Fibroblast of peridontal ligament (primary cell): ENCODE data around the gene ADGRE2.
"Not testable (repeated sequence)": the region's sequence is repeated elsewhere in the genome, so short reads cannot be mapped to it uniquely, and the experiment has no call there.

Source experiments
- DNase-seq: peaks from one replicate; pipeline ENCODE4 v3.0.0-alpha.2; 2010; ENCODE audit errors: extremely low read depth

ADGRE2 gene

DNA sequence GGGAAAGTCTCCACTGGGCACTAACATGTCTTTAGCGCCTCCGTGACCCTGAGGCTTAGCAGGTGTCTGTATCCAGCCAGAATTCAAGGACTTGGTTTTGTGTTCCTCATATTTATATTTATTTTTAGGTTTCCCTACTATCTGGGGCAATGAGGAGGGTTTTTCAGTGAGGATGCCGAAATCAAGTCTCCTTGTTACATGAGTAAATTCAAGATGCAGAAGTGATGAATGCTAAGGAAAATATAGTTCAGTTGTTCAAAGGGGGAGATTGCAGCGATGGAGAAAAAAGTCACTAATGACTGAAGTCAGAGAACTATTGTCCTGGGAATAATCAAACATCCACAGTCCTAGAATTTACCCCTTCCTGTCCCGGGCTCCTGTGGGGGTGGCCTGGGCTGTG is 791 bp upstream of the ADGRE2 start:
- no peak for DNase-seq

DNA sequence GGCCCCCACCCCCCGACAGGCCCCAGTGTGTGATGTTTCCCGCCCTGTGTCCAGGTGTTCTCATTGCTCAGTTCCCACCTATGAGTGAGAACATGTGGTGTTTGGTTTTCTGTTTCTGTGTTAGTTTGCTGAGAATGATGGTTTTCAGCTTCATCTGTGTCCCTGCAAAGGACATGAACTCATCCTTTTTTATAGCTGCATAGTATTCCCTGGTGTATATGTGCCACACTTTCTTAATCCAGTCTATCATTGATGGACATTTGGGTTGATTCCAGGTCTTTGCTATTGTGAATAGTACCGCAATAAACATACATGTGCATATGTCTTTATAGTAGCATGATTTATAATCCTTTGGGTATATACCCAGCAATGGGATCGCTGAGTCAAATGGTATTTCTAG is 715 bp downstream of the ADGRE2 start:
- DNase-seq = not testable (repeated sequence)

DNA sequence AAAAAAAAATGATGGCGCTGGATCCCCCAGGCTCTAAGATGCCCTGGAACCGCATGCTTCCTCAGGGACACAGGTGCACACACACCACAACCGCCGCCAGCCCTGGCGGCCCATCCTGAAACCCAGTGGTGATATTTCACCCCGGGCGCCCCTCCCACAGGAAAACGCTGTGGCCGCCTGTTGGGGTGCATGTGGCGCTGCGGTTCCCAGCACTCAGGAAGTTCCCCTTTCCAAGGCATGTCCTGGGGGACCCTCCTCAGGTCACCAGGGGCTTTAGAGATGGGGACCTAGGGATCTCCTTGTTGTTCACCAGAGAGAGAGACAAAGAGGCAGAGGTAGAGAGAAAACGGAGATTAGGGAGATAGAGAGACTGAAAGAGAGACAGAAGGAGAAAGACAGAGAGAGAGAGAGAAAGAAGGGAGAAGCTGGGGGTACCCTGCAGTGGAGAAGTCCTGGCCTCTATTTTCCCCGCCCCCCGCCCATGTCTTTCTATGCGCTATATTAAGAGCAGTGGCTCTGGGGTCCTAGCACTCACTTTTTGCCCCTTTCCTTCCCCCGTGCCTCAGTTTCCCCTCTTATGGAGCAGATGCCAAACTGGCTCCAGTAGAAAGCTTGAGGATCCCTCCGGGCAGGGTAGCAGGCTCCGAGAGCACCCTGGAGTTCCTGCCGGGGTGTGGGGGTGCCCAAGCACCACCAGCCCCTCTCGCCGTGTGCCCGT is 2.3 kb downstream of the ADGRE2 start:
- no peak for DNase-seq

DNA sequence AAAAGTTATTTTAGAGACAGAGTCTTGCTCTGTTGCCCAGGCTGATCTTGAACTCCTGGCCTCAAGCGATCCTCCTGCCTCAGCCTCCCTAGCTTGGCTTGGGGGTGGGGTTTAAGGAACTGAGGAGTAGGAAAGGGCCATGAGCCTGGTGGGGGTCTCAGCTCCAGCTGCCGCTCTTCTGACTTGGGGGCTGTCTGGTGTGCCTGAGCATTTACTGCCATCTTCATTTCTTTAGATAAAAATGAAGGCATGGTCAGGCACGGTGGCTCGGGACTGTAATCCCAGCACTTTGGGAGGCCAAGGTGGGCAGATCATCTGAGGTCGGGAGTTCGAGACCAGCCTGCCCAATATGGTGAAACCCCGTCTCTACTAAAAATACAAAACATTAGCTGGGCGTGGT is 3.0 kb downstream of the ADGRE2 start:
- DNase-seq = not testable (repeated sequence)

DNA sequence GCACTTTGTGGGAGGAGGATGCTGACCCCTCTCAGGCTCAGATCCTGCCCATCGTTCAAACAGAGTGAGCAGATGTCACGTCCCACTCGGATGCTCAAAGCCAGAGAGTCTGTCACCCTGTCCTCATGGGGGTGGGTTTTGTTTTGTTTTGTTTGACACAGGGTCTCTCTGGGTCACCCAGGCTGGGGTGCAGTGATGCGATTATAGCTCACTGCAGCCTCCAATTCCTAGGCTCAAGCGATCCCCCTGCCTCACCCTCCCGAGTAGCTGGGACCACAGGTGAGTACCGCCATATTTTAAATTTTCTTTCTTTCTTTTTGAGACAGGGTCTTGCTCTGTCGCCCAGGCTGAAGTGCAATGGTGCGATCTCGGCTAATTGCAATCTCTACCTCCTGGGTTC is 4.0 kb downstream of the ADGRE2 start:
- DNase-seq = no peak

DNA sequence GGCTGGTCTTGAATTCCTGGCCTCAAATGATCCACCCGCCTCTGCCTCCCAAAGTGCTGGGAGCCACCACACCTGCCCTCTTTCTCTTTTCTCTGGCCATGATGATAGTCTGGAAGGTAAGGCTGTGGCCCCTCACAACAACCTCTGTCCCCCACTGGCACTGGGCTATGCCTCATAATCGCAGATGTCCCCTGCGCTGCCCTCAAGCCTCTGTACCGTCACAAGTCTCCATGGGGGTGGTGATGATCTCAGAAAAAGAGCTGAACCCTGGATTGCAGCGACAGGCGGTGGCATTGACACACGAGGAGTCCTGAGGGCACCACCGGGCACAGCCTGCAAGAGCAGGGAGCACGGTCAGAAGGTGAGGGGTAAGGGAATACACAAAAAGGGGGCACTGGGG is 4.6 kb downstream of the ADGRE2 start:
- not testable (repeated sequence) for DNase-seq

DNA sequence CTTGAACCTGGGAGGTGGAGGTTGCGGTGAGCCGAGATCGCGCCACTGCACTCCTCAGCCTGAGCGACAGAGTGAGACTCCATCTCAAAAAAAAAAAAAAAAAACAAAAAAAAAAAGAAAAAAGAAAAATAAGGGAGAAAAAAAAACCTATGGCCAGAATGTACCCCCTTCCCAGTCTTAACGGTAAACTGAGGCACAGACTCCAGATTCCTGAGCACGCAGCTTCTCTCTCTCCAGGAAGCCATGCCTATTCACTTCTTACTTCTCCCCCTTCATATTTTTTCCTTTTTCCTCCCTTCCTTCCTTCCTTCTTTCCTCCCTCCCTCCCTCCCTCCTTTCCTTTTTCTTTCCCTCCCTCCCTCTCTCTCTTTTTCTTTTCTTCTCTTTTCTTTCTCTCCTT is 5.4 kb downstream of the ADGRE2 start:
- no peak for DNase-seq

DNA sequence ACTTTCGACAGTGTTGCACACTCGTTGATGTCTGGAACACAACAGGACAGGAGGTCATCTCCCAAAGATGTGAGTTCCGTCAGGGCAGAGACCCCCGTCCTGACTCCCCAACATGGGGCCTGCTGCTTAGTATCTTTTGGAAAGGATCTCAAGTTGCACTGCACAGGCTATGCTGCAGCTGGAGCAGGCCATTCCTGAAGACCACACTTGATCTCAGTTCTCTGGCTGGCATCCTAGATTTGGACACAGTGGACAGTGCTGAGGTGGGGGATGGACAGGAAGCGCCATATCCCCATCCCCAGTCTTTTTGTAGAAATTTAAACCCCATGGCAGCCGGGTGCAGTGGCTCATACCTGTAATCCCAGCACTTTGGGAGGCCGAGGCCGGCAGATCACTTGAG is 5.9 kb downstream of the ADGRE2 start:
- no peak for DNase-seq

DNA sequence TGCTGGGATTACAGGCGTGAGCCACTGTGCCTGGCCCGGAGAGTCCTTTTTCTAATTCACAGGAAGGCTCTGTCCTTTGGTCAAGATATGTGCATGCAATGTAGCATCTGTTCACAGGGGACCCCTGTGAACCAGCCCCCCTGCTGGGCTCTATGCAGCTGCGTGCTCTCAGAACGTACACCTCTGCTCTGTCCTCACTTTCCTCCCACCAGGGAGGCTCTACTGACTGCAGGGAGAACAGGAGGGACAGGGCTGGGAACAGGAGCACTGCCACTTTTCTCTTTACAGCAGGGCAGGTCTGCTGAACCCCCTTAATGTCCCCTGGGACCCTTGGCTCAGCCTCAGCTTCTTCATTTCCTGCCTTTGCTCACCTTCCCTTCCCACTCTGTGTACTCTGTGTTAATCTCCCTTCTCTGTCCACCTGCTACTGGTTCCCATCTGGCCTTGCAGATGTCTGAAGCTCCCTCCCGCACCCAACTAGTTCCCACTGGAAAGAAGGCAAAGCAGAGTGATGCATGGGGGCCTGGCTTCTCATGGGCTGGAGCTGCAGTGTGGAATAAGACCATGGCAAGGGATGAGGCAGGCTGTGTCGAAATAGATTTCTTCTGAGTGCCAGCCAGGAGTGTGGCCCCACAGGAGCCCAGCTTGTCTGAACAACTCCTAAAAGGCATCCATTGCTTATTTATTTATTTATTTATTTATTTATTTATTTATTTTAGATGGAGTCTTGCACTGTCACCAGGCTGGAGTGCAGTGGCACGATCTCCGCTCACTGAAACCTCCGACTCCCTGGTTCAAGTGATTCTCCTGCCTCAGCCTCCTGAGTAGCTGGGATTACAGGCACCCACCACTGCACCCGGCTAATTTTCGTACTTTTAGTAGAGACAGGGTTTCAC is 7.2 kb downstream of the ADGRE2 start:
- DNase-seq = no peak

DNA sequence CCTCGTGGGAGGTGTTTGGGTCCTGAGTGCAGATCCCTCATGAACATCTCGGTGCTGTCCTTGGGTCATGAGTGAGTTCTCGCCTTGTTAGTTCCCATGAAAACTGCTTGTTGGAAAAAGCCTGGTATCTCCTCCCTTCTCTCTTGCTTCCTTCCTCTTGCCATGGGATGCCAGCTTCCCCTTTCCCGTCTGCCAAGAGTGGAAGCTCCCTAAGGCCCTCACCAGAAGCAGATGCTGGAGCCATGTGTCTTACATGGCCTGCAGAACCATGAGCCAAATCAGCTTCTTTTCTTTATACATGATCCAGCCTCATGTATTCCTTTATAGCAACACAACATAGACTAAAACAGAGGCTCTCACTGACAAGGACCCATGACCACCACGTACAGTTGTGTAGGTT is 8.2 kb downstream of the ADGRE2 start:
- DNase-seq = no peak

DNA sequence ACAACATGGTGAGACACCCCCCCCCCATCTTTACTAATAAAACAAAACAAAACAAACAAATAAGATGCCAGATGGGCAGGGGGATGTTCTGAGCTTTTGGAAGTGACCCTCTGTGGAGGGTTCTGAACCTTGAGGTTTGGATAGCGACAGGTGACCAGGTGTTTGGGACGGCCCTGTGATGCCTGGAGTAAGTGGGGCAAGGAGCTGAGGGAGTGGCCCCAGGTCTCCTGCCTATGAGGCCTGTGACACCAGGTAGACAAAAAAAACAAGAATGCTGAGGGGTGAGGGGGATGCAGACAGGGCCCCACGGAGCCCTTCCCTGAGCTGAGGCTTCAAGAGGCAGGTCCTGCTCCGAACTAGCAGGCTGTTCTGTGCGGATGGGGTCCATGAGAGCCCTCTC is 9.2 kb downstream of the ADGRE2 start:
- DNase-seq = no peak

DNA sequence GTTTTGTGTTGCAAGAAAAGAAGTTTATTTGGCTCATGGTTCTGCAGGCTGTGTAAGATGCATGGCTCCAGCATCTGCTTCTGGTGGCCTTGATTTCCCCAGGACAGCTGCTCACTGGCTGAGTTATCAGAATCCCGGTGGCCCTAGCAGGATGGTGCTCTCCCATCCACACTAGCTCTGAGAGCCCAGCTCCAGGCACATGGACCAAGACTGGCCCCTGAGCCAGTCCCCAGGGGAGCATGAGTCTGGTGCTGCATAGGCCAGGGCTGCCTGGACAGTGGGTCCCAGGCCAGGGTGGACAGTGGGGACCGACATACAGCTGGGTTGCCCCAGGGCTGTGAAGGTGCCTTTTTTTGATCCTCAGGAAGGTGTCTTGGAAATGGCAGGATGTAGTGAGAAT is 10.4 kb downstream of the ADGRE2 start:
- DNase-seq = no peak

DNA sequence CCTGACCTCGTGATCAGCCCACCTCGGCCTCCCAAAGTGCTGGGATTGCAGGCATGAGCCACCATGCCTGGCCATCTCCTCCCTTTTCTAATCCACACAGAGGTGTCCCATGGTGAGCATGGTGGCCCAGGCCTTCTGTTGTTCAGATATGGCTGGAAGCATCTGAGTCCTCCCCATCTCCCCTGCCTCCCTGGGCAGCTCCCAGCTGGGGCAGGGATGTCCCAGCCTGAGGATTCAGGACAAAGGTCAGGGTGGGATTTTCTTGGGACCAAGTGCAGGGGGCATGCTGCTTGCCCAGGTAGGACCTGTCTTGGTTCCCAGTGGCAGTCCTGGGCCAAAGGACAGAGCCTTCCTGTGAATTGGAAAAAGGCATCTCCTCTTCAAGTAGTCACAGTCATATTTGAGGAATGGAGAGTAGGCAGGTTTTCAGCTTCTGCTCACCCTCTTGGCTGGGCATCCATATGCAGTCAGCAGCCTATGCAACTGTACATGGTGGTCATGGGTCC is 10.8 kb downstream of the ADGRE2 start:
- DNase-seq = no peak

DNA sequence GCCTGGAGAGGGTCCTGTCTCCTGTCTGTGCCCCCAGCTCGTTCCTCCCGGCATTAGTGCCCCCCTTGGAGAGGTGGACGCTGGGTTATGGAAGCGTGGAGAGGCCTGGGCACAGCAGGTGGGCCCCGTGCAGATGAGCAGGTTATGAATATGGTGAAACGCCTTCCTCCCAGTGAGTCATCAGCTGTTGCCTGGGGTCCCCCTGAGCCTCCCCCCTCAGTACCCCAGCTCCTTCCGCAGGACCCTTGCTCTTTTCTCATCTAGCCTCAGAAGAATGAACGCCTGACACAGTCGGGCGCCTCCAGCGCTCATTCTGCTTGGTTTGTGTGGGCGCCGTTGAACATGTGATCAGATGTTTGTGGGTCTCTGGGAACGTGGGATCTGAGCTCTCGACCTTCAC is 12.5 kb downstream of the ADGRE2 start:
- DNase-seq = not testable (repeated sequence)

DNA sequence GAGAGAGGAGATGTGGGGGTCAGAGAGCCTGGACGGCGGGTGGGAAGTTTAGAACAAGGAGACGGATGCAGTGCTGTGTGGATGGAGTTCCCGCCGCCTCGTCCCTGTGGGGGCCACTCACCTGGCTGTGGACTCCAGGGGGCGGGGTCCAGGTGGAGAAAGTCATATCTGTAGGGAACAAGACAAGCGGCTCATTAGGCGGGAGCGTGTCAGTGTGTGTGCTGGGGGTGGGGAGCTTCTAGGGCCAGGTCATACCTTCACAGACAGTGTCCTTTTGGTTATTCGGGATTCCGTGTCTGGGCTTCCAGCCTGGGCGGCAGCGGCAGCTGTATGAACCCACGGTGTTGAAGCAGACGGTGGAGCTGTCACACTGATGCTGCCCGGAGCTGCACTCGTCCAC is 13.0 kb downstream of the ADGRE2 start:
- not testable (repeated sequence) for DNase-seq

DNA sequence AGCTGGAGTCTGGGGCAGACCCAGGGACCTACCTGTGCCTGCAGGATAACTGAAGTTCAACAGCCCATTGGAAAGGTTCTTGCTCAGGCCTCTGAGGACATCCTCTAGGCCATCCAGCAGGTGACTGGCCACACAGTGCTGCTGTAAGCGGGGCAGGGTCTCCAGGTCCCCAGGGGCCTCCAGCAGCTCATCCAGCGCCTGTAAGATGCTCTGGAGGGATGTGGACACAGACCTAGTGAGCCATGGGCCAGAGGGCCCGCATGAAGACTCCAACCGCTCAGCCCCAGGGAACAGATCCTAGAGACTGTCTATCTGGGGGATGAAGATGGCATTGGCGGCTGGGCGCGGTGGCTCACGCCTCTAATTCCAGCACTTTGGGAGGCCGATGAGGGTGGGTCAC is 14.0 kb downstream of the ADGRE2 start:
- no peak for DNase-seq

DNA sequence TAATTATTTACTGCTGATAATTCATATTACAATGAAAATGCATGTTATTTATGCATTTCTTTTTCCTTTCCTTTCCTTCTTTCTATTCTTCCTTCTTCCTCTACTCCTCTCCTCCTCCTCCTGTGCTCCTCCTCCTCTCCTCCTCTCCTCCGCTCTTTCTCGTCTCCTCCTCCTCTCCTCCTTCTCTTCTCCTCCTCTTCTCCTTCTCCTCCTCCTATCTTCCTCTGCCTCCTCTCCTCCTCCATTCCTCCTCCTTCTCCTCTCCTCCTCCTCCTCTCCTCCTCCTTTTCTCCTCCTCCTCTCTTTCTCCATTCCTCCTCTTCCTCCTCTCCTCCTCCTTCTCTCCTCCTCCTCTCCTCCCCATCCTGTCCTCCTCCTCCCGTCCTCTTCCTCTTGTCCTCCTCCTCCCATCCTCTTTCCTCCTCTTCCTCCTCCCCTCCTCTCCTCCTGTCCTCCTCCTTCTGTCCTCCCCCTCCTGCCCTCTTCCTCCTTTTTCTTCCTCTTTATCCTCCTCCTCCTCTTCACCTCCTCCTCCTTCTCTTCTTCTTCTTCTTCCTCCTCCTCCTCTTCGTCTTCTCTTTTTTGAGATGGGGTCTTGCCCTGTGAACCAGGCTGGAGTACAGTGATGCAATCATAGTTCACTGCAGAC is 14.7 kb downstream of the ADGRE2 start:
- no peak for DNase-seq

DNA sequence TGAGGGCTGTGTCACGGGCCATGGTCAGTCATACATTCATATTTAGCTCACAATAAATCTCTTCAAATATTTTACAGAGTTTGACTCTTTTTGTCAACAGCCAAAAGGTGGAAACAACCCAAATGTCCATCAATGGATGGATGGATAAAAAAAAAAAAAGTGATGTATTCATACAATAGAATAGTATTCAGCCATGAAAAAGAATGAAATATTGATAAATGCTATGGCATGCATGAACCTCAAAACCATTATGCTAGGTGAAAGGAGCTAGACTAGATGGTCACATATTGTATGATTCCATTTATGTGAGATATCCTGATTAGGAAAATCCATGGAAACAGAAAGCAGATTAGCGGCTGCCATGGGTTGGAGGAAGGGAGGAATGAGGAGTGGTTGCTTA is 16.2 kb downstream of the ADGRE2 start:
- DNase-seq = no peak

DNA sequence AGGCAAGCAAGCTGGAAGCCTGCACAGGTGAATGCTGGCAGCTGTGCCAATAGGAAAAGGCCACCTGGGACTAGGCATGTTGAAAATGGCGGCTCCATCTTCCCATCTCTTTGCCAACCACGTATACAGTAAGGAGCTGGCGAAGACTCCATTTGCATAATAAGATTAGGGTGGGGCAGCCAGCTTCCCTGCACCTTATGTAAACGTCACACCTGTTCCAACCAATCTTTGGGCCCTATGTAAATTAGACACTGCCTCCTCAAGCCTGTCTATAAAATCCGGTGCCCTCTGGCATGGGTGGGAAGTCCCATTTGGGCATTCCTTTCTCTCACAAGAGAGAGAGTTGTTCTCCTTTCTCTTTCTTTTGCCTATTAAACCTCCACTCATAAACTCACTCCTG is 16.8 kb downstream of the ADGRE2 start:
- DNase-seq = no peak

DNA sequence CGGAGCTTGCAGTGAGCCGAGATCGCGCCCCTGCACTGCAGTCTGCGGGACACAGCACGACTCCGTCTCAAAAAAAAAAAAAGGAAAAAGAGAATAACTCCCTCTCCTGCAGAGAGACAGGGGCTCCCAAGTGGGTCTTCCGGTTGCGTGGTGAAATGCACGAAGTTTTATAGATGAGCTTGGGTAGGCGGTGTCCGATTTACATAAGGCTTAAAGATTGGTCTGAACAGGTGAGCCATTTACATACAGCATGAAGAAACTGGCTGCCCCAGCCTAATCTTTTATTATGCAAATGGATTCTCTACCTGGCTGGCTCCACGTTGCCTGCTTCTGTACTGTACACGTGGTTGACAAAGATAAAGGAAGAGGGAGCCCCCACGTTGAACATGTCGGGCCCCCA is 19.5 kb downstream of the ADGRE2 start:
- no peak for DNase-seq

DNA sequence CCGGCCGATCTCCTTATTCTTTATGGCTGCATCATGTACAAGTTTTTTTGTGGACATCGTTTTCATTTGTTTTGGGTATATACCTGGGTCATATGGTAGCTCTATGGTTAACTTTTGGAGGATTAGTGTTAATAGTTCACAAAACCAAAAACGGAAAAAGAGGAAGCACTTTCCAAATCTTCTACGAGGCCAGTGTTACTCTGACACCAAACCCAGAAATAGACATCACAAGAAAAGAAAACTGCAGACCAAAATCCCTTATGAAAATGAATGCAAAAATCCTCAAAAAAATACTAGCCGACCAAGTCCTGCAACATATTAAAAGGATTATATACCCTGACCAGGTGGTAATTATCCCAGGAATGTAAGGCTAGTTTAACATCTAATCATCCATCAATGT is 29.8 kb downstream of the ADGRE2 start:
- DNase-seq = no peak

DNA sequence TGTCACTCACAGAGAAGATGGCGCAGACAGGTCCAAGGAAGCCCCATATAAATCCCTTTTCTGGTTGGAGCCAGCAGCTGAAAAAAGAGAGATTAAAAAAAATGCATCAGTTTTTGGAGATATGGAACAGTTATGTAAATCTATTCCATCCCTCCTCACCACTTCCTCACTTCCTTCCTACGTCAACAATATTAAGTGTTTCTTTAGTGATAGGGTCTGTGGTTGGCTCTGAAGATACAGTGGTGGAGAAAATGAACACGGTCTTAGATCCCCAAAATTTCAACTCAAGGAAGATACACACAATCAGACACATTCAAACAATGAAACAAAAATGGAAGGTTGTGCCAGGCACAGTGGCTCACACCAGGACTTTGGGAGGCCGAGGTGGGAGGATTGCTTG is 31.5 kb downstream of the ADGRE2 start:
- no peak for DNase-seq

DNA sequence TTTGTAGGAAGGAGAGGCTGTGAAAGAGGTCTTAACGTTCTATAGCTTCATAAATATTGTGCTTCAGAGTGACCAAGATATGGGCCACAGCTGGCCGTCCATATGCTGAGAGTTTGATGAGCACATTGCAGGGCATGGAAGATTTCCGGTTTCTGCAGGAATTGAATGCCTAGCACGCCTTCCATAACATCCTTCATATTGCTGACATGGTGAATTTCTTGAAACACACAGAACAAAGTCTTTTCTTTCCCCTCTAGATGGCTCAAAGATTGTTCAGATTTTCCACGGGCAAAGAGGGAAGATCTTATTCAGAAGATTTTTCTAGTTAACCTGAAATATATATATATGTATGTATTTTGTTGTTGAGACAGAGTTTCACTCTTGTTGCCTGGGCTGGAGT is 42.4 kb downstream of the ADGRE2 start:
- DNase-seq = no peak
